Measurements from ENCODE around the gene SLC25A21. TPM values are rescaled to one million over a fixed set of nuclear protein-coding genes. Genes with fewer than 3 reads are reported as not detected.

SLC25A21 gene
- total and polyA plus RNA-seq, 2 experiments from 2014 or later, result 10.6 to 12.1 TPM

DNA sequence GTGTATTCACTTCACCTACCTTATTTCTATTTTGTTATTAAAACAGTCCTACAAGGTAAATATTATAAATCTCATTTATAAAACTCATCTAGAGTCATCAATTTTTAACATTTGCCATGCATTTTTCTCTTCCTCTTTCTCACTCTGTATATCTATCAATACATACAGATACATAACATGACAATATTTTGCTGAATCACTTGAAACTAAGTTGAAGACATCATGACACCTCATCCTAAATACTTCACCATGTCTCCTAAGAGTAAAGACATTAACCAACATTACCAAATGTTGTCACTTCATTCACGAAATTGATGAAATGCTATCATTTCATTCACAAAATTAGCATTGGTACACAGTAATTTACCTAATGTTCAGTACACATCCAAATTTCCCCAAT is 329.0 kb downstream of the SLC25A21 start:
- no peak overlapping the region for H3K4me3 Mint-ChIP-seq
- no peaks in the 10 kb centered on the region for H3F3A ChIP-seq (replicated peaks; ENCODE audit: low read depth)
- H3K27me3 Mint-ChIP-seq (ENCODE audit: insufficient read depth, low read depth, poor library complexity), result peaks cover 3% of the 10 kb centered on the region

More for the DNA sequence above, 329.0 kb downstream of the SLC25A21 start:
- ATAC-seq, result no peak
- H3K27ac Mint-ChIP-seq, result no peak overlapping the region
- H3K9me2 ChIP-seq (ENCODE audit: insufficient read depth), result no peaks in the 10 kb centered on the region
- H2AFZ ChIP-seq, result no peak overlapping the region
- H3K36me3 ChIP-seq (ENCODE audit: insufficient read depth), result no peaks in the 10 kb centered on the region
- no peak overlapping the region for H3K27ac ChIP-seq (ENCODE audit: low read depth)
- no peaks in the 10 kb centered on the region for H3K79me2 ChIP-seq (replicated peaks; ENCODE audit: insufficient read depth)
- no peak overlapping the region for H3K4me3 ChIP-seq
- no peaks in the 10 kb centered on the region for H3K36me3 Mint-ChIP-seq (ENCODE audit: low read depth)
- no peak overlapping the region for H3K4me2 ChIP-seq
- TF ChIP-seq CREB1 (CRISPR knock-in tag; IDR thresholded peaks at IDR 0.05; ENCODE audit: low read depth) (no peak), POLR2AphosphoS5 (IDR thresholded peaks at IDR 0.05; ENCODE audit: low read depth) (no peak), ZNF331 (CRISPR knock-in tag; IDR thresholded peaks at IDR 0.05; ENCODE audit: low read depth) (no peak), EZH2phosphoT487 (IDR thresholded peaks at IDR 0.05; ENCODE audit: unreplicated experiment) (no peak), NANOG (IDR thresholded peaks at IDR 0.05; ENCODE audit: borderline replicate concordance) (no peak), EZH2 (IDR thresholded peaks at IDR 0.05; ENCODE audit: low read depth, unreplicated experiment) (no peak), JUNB (IDR thresholded peaks at IDR 0.05; ENCODE audit: unreplicated experiment) (no peak), ZNF114 (CRISPR knock-in tag; IDR thresholded peaks at IDR 0.05) (no peak), STAT1 (IDR thresholded peaks at IDR 0.05; ENCODE audit: unreplicated experiment) (no peak)
- TF ChIP-seq, protein P1, sequence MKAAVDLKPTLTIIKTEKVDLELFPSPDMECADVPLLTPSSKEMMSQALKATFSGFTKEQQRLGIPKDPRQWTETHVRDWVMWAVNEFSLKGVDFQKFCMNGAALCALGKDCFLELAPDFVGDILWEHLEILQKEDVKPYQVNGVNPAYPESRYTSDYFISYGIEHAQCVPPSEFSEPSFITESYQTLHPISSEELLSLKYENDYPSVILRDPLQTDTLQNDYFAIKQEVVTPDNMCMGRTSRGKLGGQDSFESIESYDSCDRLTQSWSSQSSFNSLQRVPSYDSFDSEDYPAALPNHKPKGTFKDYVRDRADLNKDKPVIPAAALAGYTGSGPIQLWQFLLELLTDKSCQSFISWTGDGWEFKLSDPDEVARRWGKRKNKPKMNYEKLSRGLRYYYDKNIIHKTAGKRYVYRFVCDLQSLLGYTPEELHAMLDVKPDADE (IDR thresholded peaks at IDR 0.05), result no peak
- TF ChIP-seq, protein P2, sequence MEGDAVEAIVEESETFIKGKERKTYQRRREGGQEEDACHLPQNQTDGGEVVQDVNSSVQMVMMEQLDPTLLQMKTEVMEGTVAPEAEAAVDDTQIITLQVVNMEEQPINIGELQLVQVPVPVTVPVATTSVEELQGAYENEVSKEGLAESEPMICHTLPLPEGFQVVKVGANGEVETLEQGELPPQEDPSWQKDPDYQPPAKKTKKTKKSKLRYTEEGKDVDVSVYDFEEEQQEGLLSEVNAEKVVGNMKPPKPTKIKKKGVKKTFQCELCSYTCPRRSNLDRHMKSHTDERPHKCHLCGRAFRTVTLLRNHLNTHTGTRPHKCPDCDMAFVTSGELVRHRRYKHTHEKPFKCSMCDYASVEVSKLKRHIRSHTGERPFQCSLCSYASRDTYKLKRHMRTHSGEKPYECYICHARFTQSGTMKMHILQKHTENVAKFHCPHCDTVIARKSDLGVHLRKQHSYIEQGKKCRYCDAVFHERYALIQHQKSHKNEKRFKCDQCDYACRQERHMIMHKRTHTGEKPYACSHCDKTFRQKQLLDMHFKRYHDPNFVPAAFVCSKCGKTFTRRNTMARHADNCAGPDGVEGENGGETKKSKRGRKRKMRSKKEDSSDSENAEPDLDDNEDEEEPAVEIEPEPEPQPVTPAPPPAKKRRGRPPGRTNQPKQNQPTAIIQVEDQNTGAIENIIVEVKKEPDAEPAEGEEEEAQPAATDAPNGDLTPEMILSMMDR (conservative IDR thresholded peaks at IDR 0.05; ENCODE audit: low read depth in 2 of 2), result no peak
- TF ChIP-seq, protein P3, sequence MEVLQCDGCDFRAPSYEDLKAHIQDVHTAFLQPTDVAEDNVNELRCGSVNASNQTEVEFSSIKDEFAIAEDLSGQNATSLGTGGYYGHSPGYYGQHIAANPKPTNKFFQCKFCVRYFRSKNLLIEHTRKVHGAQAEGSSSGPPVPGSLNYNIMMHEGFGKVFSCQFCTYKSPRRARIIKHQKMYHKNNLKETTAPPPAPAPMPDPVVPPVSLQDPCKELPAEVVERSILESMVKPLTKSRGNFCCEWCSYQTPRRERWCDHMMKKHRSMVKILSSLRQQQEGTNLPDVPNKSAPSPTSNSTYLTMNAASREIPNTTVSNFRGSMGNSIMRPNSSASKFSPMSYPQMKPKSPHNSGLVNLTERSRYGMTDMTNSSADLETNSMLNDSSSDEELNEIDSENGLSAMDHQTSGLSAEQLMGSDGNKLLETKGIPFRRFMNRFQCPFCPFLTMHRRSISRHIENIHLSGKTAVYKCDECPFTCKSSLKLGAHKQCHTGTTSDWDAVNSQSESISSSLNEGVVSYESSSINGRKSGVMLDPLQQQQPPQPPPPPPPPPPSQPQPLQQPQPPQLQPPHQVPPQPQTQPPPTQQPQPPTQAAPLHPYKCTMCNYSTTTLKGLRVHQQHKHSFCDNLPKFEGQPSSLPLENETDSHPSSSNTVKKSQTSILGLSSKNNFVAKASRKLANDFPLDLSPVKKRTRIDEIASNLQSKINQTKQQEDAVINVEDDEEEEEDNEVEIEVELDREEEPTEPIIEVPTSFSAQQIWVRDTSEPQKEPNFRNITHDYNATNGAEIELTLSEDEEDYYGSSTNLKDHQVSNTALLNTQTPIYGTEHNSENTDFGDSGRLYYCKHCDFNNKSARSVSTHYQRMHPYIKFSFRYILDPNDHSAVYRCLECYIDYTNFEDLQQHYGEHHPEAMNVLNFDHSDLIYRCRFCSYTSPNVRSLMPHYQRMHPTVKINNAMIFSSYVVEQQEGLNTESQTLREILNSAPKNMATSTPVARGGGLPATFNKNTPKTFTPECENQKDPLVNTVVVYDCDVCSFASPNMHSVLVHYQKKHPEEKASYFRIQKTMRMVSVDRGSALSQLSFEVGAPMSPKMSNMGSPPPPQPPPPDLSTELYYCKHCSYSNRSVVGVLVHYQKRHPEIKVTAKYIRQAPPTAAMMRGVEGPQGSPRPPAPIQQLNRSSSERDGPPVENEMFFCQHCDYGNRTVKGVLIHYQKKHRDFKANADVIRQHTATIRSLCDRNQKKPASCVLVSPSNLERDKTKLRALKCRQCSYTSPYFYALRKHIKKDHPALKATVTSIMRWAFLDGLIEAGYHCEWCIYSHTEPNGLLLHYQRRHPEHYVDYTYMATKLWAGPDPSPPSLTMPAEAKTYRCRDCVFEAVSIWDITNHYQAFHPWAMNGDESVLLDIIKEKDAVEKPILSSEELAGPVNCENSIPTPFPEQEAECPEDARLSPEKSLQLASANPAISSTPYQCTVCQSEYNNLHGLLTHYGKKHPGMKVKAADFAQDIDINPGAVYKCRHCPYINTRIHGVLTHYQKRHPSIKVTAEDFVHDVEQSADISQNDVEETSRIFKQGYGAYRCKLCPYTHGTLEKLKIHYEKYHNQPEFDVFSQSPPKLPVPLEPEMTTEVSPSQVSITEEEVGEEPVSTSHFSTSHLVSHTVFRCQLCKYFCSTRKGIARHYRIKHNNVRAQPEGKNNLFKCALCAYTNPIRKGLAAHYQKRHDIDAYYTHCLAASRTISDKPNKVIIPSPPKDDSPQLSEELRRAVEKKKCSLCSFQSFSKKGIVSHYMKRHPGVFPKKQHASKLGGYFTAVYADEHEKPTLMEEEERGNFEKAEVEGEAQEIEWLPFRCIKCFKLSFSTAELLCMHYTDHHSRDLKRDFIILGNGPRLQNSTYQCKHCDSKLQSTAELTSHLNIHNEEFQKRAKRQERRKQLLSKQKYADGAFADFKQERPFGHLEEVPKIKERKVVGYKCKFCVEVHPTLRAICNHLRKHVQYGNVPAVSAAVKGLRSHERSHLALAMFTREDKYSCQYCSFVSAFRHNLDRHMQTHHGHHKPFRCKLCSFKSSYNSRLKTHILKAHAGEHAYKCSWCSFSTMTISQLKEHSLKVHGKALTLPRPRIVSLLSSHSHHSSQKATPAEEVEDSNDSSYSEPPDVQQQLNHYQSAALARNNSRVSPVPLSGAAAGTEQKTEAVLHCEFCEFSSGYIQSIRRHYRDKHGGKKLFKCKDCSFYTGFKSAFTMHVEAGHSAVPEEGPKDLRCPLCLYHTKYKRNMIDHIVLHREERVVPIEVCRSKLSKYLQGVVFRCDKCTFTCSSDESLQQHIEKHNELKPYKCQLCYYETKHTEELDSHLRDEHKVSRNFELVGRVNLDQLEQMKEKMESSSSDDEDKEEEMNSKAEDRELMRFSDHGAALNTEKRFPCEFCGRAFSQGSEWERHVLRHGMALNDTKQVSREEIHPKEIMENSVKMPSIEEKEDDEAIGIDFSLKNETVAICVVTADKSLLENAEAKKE (CRISPR knock-in tag; IDR thresholded peaks at IDR 0.05), result no peak
- TF ChIP-seq, protein P4, sequence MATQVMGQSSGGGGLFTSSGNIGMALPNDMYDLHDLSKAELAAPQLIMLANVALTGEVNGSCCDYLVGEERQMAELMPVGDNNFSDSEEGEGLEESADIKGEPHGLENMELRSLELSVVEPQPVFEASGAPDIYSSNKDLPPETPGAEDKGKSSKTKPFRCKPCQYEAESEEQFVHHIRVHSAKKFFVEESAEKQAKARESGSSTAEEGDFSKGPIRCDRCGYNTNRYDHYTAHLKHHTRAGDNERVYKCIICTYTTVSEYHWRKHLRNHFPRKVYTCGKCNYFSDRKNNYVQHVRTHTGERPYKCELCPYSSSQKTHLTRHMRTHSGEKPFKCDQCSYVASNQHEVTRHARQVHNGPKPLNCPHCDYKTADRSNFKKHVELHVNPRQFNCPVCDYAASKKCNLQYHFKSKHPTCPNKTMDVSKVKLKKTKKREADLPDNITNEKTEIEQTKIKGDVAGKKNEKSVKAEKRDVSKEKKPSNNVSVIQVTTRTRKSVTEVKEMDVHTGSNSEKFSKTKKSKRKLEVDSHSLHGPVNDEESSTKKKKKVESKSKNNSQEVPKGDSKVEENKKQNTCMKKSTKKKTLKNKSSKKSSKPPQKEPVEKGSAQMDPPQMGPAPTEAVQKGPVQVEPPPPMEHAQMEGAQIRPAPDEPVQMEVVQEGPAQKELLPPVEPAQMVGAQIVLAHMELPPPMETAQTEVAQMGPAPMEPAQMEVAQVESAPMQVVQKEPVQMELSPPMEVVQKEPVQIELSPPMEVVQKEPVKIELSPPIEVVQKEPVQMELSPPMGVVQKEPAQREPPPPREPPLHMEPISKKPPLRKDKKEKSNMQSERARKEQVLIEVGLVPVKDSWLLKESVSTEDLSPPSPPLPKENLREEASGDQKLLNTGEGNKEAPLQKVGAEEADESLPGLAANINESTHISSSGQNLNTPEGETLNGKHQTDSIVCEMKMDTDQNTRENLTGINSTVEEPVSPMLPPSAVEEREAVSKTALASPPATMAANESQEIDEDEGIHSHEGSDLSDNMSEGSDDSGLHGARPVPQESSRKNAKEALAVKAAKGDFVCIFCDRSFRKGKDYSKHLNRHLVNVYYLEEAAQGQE (IDR thresholded peaks at IDR 0.05; ENCODE audit: unreplicated experiment), result no peak
- H3K27me3 ChIP-seq (ENCODE audit: insufficient read depth), result no peaks in the 10 kb centered on the region
- H3K9me3 Mint-ChIP-seq, result no peaks in the 10 kb centered on the region
- H3K4me1 ChIP-seq (ENCODE audit: insufficient read depth), result no peaks in the 10 kb centered on the region
- no peaks in the 10 kb centered on the region for H4K20me1 ChIP-seq (replicated peaks; ENCODE audit: insufficient read depth)
- DNase-seq (ENCODE audit: low spot score), result no peak
- H3K4me1 Mint-ChIP-seq, result peaks cover 7% of the 10 kb centered on the region; the same call in 2 of the 3 replicates

All from GM23338 (cell line).